ENCODE data around the gene APRT. TPM values are rescaled to one million over a fixed set of nuclear protein-coding genes. Genes with fewer than 3 reads are reported as not detected.

Gene APRT
- total RNA-seq, 4 donors from 2014 or later: 32.5 to 82.2 (median 56.3) TPM

- TF ChIP-seq POLR2A (IDR thresholded peaks at IDR 0.05) (no peak), CTCF (IDR thresholded peaks at IDR 0.05) (no peak)
- DNase-seq: peak; percentile 63
- Histone ChIP-seq H3K4me3 (peak overlapping the region in 1 of 2 donors; percentile 8), H3K4me1 (peaks cover 10 to 55% of the 10 kb centered on the region in 2 donors), H3K27ac (peak overlapping the region; percentile 55 to 65), H3K27me3 (no peaks in the 10 kb centered on the region), H3K36me3 (no peaks in the 10 kb centered on the region), H3K9me3 (no peaks in the 10 kb centered on the region)
- intact Hi-C loops (cut with DNase I; ENCODE audit: low total_unique reads): no loop called here
Measured at GRCh38 chr16:88768071-88768783, 43.5 kb downstream of the APRT start.

GRCh38 chr16:88767546-88768070, 44.1 kb downstream of the APRT start:
- Histone ChIP-seq H3K27ac (peak overlapping the region; percentile 55 to 65), H3K4me1 (peaks cover 10 to 48% of the 10 kb centered on the region in 2 donors), H3K9me3 (no peaks in the 10 kb centered on the region), H3K27me3 (no peaks in the 10 kb centered on the region), H3K36me3 (no peaks in the 10 kb centered on the region), H3K4me3 (no peak overlapping the region)
- intact Hi-C loops (cut with DNase I; ENCODE audit: low total_unique reads): no loop called here
- DNase-seq: no peak
- TF ChIP-seq POLR2A (IDR thresholded peaks at IDR 0.05): no peak
- TF ChIP-seq CTCF (IDR thresholded peaks at IDR 0.05): no peak

- Histone ChIP-seq H3K9me3 (no peaks in the 10 kb centered on the region), H3K4me3 (no peak overlapping the region), H3K4me1 (peaks cover 10 to 42% of the 10 kb centered on the region in 2 donors), H3K27me3 (no peaks in the 10 kb centered on the region), H3K27ac (peak overlapping the region in 1 of 2 donors; percentile 65), H3K36me3 (no peaks in the 10 kb centered on the region)
- no peak for TF ChIP-seq CTCF (IDR thresholded peaks at IDR 0.05)
- TF ChIP-seq POLR2A (IDR thresholded peaks at IDR 0.05): no peak
- no peak for DNase-seq
- intact Hi-C loops (cut with DNase I; ENCODE audit: low total_unique reads): no loop called here
Measured at GRCh38 chr16:88766975-88767374, 44.8 kb downstream of the APRT start.

GRCh38 chr16:88764913-88765349, 46.8 kb downstream of the APRT start:
- Histone ChIP-seq H3K27ac (no peak overlapping the region), H3K4me3 (no peak overlapping the region), H3K27me3 (no peaks in the 10 kb centered on the region), H3K9me3 (no peaks in the 10 kb centered on the region), H3K4me1 (peaks cover 10 to 33% of the 10 kb centered on the region in 2 donors), H3K36me3 (no peaks in the 10 kb centered on the region)
- no peak for DNase-seq
- no peak for TF ChIP-seq CTCF (IDR thresholded peaks at IDR 0.05)
- TF ChIP-seq POLR2A (IDR thresholded peaks at IDR 0.05): no peak
- intact Hi-C loops (cut with DNase I; ENCODE audit: low total_unique reads): no loop called here

- TF ChIP-seq CTCF (IDR thresholded peaks at IDR 0.05) (no peak), POLR2A (IDR thresholded peaks at IDR 0.05) (no peak)
- intact Hi-C loops (cut with DNase I; ENCODE audit: low total_unique reads): no loop called here
- no peaks in the 10 kb centered on the region for H3K27me3 ChIP-seq
- H3K4me3 ChIP-seq: no peak overlapping the region
- no peaks in the 10 kb centered on the region for H3K36me3 ChIP-seq
- peak overlapping the region in 1 of 2 donors; percentile 23 for H3K27ac ChIP-seq
- peaks cover 10 to 26% of the 10 kb centered on the region in 2 donors for H3K4me1 ChIP-seq
- no peaks in the 10 kb centered on the region for H3K9me3 ChIP-seq
- DNase-seq: no peak
Measured at GRCh38 chr16:88764080-88764479, 47.6 kb downstream of the APRT start.

Measured in uterus (tissue), 4 donors.